Stimulated activated CD4-positive, alpha-beta T cell treated with anti-CD3 and anti-CD28 coated beads, Interleukin-4, amount 100 ng/mL, for 1 hour (primary cell): ENCODE data around the gene C11orf68.
"Not testable (repeated sequence)": the region's sequence is repeated elsewhere in the genome, so short reads cannot be mapped to it uniquely, and the experiment has no call there.

Experiments
- DNase-seq: peaks from one replicate; pipeline ENCODE4 v3.0.0-alpha.2; 2020

The C11orf68 gene

GRCh38 chr11:65911682-65912568, 6.9 kb downstream of the C11orf68 start:
- no peak for DNase-seq

GRCh38 chr11:65907878-65908277, 11.0 kb downstream of the C11orf68 start:
- DNase-seq: no peak

- no peak for DNase-seq
Measured at GRCh38 chr11:65906602-65907001, 12.3 kb downstream of the C11orf68 start.

- DNase-seq: no peak
Measured at GRCh38 chr11:65903715-65904114, 15.1 kb downstream of the C11orf68 start.

- no peak for DNase-seq
Measured at GRCh38 chr11:65903068-65903481, 15.8 kb downstream of the C11orf68 start.

GRCh38 chr11:65900899-65901180, 18.0 kb downstream of the C11orf68 start:
- no peak for DNase-seq

GRCh38 chr11:65900125-65900898, 18.6 kb downstream of the C11orf68 start, which contains the start of gene FOSL1:
TSS of gene FOSL1 (minus strand) at chr11:65900388. CDS start at chr11:65900339, 49 bp downstream.
- peak; percentile 94 for DNase-seq

GRCh38 chr11:65899356-65900124, 19.3 kb downstream of the C11orf68 start:
- DNase-seq: peak; percentile 81

GRCh38 chr11:65898656-65899355, 20.1 kb downstream of the C11orf68 start:
- DNase-seq: no peak

- no peak for DNase-seq
Measured at GRCh38 chr11:65897020-65897471, 21.8 kb downstream of the C11orf68 start.

- DNase-seq: no peak
Measured at GRCh38 chr11:65896034-65896999, 22.5 kb downstream of the C11orf68 start.

- DNase-seq: no peak
Measured at GRCh38 chr11:65895482-65895981, 23.3 kb downstream of the C11orf68 start.

- DNase-seq: no peak
Measured at GRCh38 chr11:65894034-65894591, 24.7 kb downstream of the C11orf68 start.

- no peak for DNase-seq
Measured at GRCh38 chr11:65892661-65893317, 26.1 kb downstream of the C11orf68 start.

- DNase-seq: not testable (repeated sequence)
Measured at GRCh38 chr11:65892137-65892540, 26.7 kb downstream of the C11orf68 start.

GRCh38 chr11:65891219-65892136, 27.4 kb downstream of the C11orf68 start:
- peak; percentile 63 for DNase-seq

GRCh38 chr11:65890324-65891218, 28.3 kb downstream of the C11orf68 start, which contains the start of gene CCDC85B:
TSS of gene CCDC85B (plus strand) at chr11:65890673. CDS start at chr11:65890784, 111 bp downstream.
- DNase-seq: peak; percentile 98
